GM12878 (cell line): ENCODE results near the gene RACGAP1.

Source experiments
- EP300 ChIP-seq, 2 experiments: fragments of 150-350 bp in 1 of 2; IDR thresholded peaks; 2 replicates each; pipeline ENCODE4 v1.6.1; 2011 to 2012; ENCODE audit warnings: low read depth in 2 of 2, low read length in 2 of 2, borderline replicate concordance in 1 of 2, improper control_type of control experiment in 1 of 2, inconsistent platforms in 1 of 2; ENCODE audit not compliant: control insufficient read depth in 1 of 2
- ESRRA ChIP-seq: IDR thresholded peaks from 2 replicates; pipeline ENCODE4 v1.6.1; 2012; ENCODE audit warnings: mild to moderate bottlenecking, low read length, improper control_type of control experiment
- GABPA ChIP-seq: IDR thresholded peaks from 2 replicates; pipeline ENCODE4 v1.6.1; 2014; ENCODE audit warnings: antibody characterized with exemption, low read depth, mild to moderate bottlenecking, inconsistent platforms
- HDAC2 ChIP-seq: fragments of 200-600 bp; sonication (generic); IDR thresholded peaks from 2 replicates; pipeline ENCODE4 v1.6.1; 2017
- MYB ChIP-seq: fragments of 150-350 bp; IDR thresholded peaks from 2 replicates; pipeline ENCODE4 v1.6.1; 2014; ENCODE audit warnings: mild to moderate bottlenecking, low read depth, low read length, borderline replicate concordance
- NBN ChIP-seq: fragments of 450-650 bp; IDR thresholded peaks from 2 replicates; pipeline ENCODE4 v1.6.1; 2016
- POLR2AphosphoS5 ChIP-seq: IDR thresholded peaks from 2 replicates; pipeline ENCODE4 v1.6.1; 2011; ENCODE audit warnings: mild to moderate bottlenecking, low read length, inconsistent platforms
- RAD21 ChIP-seq: IDR thresholded peaks from 2 replicates; pipeline ENCODE4 v1.6.1; 2011; ENCODE audit warnings: mild to moderate bottlenecking, low read depth, low read length, moderate library complexity; ENCODE audit not compliant: insufficient read depth
- SREBF2 ChIP-seq: IDR thresholded peaks from 2 replicates; pipeline ENCODE4 v1.6.1; 2012; ENCODE audit warnings: mild to moderate bottlenecking, low read length
- TF ChIP-seq, protein P1 (sequence below): IDR thresholded peaks from 2 replicates; pipeline ENCODE4 v1.6.1; 2011; ENCODE audit warnings: mild to moderate bottlenecking, low read depth, low read length, moderate library complexity; ENCODE audit not compliant: insufficient replicate concordance
- TF ChIP-seq, protein P2 (sequence below), 3 experiments: IDR thresholded peaks in 2 of 3; conservative IDR thresholded peaks in 1 of 3; 2 replicates each; pipeline ENCODE4 v1.5.1; 2011; ENCODE audit warnings: low read depth in 3 of 3, low read length in 3 of 3, mild to moderate bottlenecking in 3 of 3, control low read depth in 2 of 3, moderate library complexity in 2 of 3, inconsistent platforms in 1 of 3, mixed read lengths in 1 of 3; ENCODE audit not compliant: control insufficient read depth in 2 of 3, insufficient read depth in 1 of 3; ENCODE audit errors: extremely low read depth in 1 of 3
- TF ChIP-seq, protein P3 (sequence below): fragments of 450-650 bp; IDR thresholded peaks from 2 replicates; pipeline ENCODE4 v1.6.1; 2016; ENCODE audit warnings: mild to moderate bottlenecking, moderate library complexity, borderline replicate concordance
- TF ChIP-seq, protein P4 (sequence below): IDR thresholded peaks from 2 replicates; pipeline ENCODE4 v1.6.1; 2011; ENCODE audit warnings: borderline replicate concordance, low read depth, mild to moderate bottlenecking, moderate library complexity, mixed read lengths, low read length; ENCODE audit not compliant: insufficient read depth; ENCODE audit errors: extremely low read length
- TF ChIP-seq, protein P5 (sequence below): IDR thresholded peaks from 2 replicates; pipeline ENCODE4 v1.6.1; 2012; ENCODE audit warnings: low read length, inconsistent platforms

DNA sequence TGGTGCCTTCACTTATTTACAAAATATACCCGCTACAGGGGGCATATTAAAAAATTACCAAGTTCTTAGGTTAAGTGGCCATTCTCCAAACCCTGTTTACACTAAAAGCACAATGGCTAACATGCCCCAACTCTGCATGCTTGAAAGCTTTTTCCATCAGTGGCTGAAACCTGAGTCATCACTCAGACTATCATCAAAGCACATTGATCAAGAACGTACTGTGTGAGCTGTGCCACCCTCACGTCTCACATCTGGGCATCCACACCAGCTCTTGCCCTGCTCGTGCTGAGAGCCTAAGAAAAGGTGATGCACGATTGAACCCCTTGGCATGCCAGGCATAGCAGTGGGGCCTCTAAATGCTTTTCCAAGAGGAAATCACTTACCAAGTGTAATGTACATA, 39.3 kb downstream of the RACGAP1 start:
- TF ChIP-seq, protein P1, sequence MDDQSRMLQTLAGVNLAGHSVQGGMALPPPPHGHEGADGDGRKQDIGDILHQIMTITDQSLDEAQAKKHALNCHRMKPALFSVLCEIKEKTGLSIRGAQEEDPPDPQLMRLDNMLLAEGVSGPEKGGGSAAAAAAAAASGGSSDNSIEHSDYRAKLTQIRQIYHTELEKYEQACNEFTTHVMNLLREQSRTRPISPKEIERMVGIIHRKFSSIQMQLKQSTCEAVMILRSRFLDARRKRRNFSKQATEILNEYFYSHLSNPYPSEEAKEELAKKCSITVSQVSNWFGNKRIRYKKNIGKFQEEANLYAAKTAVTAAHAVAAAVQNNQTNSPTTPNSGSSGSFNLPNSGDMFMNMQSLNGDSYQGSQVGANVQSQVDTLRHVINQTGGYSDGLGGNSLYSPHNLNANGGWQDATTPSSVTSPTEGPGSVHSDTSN, result no peak
- TF ChIP-seq RAD21 (no peak), GABPA (no peak), POLR2AphosphoS5 (no peak), ESRRA (no peak), MYB (no peak), EP300 (IDR thresholded peaks at IDR 0.05; ENCODE audit: borderline replicate concordance in 1 of 2, control insufficient read depth in 1 of 2, low read depth in 2 of 2, low read length in 2 of 2) (no peak), SREBF2 (no peak), HDAC2 (no peak), NBN (no peak)
- TF ChIP-seq, protein P2, sequence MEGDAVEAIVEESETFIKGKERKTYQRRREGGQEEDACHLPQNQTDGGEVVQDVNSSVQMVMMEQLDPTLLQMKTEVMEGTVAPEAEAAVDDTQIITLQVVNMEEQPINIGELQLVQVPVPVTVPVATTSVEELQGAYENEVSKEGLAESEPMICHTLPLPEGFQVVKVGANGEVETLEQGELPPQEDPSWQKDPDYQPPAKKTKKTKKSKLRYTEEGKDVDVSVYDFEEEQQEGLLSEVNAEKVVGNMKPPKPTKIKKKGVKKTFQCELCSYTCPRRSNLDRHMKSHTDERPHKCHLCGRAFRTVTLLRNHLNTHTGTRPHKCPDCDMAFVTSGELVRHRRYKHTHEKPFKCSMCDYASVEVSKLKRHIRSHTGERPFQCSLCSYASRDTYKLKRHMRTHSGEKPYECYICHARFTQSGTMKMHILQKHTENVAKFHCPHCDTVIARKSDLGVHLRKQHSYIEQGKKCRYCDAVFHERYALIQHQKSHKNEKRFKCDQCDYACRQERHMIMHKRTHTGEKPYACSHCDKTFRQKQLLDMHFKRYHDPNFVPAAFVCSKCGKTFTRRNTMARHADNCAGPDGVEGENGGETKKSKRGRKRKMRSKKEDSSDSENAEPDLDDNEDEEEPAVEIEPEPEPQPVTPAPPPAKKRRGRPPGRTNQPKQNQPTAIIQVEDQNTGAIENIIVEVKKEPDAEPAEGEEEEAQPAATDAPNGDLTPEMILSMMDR (IDR thresholded peaks at IDR 0.05 in 2 of 3, conservative IDR thresholded peaks at IDR 0.05 in 1 of 3; ENCODE audit: control insufficient read depth in 2 of 3, extremely low read depth in 1 of 3, insufficient read depth in 1 of 3, low read depth in 3 of 3, low read length in 3 of 3), result no peak
- TF ChIP-seq, protein P3, sequence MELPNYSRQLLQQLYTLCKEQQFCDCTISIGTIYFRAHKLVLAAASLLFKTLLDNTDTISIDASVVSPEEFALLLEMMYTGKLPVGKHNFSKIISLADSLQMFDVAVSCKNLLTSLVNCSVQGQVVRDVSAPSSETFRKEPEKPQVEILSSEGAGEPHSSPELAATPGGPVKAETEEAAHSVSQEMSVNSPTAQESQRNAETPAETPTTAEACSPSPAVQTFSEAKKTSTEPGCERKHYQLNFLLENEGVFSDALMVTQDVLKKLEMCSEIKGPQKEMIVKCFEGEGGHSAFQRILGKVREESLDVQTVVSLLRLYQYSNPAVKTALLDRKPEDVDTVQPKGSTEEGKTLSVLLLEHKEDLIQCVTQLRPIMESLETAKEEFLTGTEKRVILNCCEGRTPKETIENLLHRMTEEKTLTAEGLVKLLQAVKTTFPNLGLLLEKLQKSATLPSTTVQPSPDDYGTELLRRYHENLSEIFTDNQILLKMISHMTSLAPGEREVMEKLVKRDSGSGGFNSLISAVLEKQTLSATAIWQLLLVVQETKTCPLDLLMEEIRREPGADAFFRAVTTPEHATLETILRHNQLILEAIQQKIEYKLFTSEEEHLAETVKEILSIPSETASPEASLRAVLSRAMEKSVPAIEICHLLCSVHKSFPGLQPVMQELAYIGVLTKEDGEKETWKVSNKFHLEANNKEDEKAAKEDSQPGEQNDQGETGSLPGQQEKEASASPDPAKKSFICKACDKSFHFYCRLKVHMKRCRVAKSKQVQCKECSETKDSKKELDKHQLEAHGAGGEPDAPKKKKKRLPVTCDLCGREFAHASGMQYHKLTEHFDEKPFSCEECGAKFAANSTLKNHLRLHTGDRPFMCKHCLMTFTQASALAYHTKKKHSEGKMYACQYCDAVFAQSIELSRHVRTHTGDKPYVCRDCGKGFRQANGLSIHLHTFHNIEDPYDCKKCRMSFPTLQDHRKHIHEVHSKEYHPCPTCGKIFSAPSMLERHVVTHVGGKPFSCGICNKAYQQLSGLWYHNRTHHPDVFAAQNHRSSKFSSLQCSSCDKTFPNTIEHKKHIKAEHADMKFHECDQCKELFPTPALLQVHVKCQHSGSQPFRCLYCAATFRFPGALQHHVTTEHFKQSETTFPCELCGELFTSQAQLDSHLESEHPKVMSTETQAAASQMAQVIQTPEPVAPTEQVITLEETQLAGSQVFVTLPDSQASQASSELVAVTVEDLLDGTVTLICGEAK, result no peak
- TF ChIP-seq, protein P4, sequence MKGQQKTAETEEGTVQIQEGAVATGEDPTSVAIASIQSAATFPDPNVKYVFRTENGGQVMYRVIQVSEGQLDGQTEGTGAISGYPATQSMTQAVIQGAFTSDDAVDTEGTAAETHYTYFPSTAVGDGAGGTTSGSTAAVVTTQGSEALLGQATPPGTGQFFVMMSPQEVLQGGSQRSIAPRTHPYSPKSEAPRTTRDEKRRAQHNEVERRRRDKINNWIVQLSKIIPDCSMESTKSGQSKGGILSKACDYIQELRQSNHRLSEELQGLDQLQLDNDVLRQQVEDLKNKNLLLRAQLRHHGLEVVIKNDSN, result no peak
- TF ChIP-seq, protein P5, sequence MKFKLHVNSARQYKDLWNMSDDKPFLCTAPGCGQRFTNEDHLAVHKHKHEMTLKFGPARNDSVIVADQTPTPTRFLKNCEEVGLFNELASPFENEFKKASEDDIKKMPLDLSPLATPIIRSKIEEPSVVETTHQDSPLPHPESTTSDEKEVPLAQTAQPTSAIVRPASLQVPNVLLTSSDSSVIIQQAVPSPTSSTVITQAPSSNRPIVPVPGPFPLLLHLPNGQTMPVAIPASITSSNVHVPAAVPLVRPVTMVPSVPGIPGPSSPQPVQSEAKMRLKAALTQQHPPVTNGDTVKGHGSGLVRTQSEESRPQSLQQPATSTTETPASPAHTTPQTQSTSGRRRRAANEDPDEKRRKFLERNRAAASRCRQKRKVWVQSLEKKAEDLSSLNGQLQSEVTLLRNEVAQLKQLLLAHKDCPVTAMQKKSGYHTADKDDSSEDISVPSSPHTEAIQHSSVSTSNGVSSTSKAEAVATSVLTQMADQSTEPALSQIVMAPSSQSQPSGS, result no peak
